Measurements from ENCODE around the gene C14orf180.

DNA sequence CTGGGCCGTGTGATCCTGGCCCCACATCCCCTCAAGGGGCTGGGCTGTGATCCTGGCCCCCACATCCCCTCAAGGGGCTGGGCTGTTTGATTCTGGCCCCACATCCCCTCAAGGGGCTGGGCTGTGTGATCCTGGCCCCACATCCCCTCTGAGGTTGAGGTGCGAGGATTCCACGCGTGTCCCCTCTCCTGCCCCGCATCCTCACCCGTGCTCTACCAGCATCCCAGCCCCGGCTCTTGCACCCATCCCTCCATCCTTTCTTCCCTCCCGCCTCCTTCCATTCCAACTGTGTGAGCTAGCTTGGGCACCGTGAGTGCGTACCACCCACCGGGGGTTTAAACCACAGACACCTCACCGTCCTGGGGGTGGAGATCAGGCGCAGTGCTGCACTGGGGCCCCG, 56.2 kb downstream of the C14orf180 start:
- TF ChIP-seq, protein P1, sequence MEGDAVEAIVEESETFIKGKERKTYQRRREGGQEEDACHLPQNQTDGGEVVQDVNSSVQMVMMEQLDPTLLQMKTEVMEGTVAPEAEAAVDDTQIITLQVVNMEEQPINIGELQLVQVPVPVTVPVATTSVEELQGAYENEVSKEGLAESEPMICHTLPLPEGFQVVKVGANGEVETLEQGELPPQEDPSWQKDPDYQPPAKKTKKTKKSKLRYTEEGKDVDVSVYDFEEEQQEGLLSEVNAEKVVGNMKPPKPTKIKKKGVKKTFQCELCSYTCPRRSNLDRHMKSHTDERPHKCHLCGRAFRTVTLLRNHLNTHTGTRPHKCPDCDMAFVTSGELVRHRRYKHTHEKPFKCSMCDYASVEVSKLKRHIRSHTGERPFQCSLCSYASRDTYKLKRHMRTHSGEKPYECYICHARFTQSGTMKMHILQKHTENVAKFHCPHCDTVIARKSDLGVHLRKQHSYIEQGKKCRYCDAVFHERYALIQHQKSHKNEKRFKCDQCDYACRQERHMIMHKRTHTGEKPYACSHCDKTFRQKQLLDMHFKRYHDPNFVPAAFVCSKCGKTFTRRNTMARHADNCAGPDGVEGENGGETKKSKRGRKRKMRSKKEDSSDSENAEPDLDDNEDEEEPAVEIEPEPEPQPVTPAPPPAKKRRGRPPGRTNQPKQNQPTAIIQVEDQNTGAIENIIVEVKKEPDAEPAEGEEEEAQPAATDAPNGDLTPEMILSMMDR (IDR thresholded peaks at IDR 0.05; ENCODE audit: insufficient read depth, low read length, poor library complexity, severe bottlenecking): no peak
- TF ChIP-seq EZH2phosphoT487 (conservative IDR thresholded peaks at IDR 0.05; ENCODE audit: low read length): no peak

Data from SU-DHL-6 (cell line).